ENCODE data around the gene BMERB1. TPM values are rescaled to one million over a fixed set of nuclear protein-coding genes. Genes with fewer than 3 reads are reported as not detected.
A peak's percentile ranks its signal among the peaks of the same experiment; 100 is the strongest.

BMERB1 gene
- total RNA-seq, 1 donor from 2014 or later = 16.1 TPM

DNA sequence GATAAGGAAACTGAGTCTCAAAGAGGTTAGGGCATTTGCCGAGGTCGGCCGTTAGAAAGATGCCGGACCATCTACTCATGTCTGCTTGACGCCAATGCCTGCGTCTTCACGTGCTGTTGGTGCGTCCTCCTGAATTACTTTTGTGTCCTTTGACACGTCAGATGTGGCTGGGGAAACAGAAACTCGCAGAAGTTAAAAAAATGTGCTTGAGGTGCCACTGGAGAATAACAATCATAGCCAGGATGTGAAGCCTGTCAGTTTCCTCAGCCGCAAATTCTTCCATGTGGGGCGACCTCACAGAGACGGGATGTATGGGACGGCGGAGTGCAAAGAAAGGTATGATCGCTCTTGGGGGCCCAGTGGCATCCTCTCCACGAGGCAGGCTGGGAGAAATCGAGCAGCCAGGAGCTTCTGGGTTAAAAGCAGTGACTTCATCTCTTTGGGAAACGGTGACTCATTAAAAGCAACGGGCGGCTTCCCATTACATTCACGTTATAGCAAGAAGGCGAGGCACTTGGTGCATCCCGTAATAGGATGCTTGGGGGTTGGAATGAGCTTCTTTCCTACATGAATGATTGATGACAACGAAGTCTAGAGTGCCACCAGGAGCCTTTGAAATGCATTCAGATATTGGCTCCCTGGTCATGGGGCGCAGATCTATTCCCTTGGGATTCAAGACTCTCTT is 67.8 kb downstream of the BMERB1 start:
- Histone ChIP-seq H3K4me3 (no peak overlapping the region), H3K27ac (no peak overlapping the region), H3K4me1 (peaks cover 5% of the 10 kb centered on the region), H3K27me3 (ENCODE audit: low read depth) (peaks cover 7% of the 10 kb centered on the region), H3K9me3 (no peaks in the 10 kb centered on the region), H3K36me3 (no peaks in the 10 kb centered on the region)
- intact Hi-C loops (cut with DNase I) = no loop called here
- DNase-seq = no peak
- no peak for ATAC-seq
- TF ChIP-seq, protein P1, sequence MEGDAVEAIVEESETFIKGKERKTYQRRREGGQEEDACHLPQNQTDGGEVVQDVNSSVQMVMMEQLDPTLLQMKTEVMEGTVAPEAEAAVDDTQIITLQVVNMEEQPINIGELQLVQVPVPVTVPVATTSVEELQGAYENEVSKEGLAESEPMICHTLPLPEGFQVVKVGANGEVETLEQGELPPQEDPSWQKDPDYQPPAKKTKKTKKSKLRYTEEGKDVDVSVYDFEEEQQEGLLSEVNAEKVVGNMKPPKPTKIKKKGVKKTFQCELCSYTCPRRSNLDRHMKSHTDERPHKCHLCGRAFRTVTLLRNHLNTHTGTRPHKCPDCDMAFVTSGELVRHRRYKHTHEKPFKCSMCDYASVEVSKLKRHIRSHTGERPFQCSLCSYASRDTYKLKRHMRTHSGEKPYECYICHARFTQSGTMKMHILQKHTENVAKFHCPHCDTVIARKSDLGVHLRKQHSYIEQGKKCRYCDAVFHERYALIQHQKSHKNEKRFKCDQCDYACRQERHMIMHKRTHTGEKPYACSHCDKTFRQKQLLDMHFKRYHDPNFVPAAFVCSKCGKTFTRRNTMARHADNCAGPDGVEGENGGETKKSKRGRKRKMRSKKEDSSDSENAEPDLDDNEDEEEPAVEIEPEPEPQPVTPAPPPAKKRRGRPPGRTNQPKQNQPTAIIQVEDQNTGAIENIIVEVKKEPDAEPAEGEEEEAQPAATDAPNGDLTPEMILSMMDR (IDR thresholded peaks at IDR 0.05) = no peak

DNA sequence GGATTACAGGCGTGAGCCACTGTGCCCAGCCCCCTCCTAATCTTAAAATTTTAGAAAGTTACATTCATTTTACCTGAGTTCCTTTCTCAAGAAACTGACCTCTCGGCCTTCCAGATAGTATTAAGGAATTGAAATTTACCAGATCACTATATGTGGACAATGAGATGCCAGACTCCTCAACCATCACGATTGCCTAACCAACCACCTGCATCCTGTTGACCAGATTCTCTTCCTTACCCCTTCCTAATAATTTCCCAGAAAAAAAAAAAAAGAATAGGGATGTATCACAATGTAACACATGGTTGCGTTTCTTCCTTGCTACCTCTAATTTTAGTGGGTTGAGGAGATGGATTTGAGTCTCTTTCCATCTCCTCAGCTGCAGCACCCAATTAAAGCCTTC is 72.1 kb downstream of the BMERB1 start:
- H3K4me3 ChIP-seq = no peak overlapping the region
- DNase-seq (no peak), ATAC-seq (no peak)
- H3K27ac ChIP-seq = no peak overlapping the region
- TF ChIP-seq, protein P1 (IDR thresholded peaks at IDR 0.05) = no peak
- intact Hi-C loops (cut with DNase I) = no loop called here
- H3K9me3 ChIP-seq = no peaks in the 10 kb centered on the region
- no peaks in the 10 kb centered on the region for H3K36me3 ChIP-seq
- peaks cover 7% of the 10 kb centered on the region for H3K27me3 ChIP-seq (ENCODE audit: low read depth)
- peaks cover 13% of the 10 kb centered on the region for H3K4me1 ChIP-seq

DNA sequence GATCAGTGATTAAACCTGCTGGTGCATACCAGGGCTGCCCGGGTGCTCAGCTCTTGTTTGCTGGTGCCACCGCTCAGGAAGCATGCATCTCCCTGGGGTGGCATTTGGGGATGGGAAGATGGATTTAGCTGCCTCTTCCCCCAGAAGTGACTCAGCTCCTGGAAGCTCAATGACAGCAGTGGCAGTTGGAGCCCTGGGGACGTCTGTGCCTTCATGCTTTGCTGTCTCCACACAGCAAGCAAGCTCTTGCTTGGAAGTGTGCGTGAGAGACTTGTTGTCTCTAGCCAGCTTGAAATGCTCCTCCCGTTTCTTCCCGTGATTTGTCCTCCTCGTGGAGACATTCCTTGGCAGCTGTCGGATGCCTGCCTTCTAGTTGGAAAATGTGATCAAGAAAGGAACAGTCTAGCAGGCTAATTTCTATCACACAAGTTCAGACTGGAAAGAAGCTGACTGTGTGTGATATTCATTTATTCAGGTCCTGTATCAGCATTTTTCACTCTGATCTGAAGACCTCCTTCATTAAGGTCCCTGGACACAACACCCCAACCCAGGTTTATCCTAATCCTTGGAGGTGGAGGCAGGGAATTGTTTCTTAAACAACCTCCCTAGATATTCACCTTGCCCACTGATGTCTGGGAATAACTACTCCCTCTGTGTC is 73.0 kb downstream of the BMERB1 start:
- peaks cover 1% of the 10 kb centered on the region for H3K27me3 ChIP-seq (ENCODE audit: low read depth)
- H3K9me3 ChIP-seq = no peaks in the 10 kb centered on the region
- no peak overlapping the region for H3K4me3 ChIP-seq
- TF ChIP-seq, protein P1 (IDR thresholded peaks at IDR 0.05) = no peak
- DNase-seq (no peak), ATAC-seq (no peak)
- peaks cover 13% of the 10 kb centered on the region for H3K4me1 ChIP-seq
- no peaks in the 10 kb centered on the region for H3K36me3 ChIP-seq
- intact Hi-C loops (cut with DNase I) = no loop called here
- peak overlapping the region; percentile 60 for H3K27ac ChIP-seq

GRCh38 chr16:15507959-15508627 is 73.7 kb downstream of the BMERB1 start:
- ATAC-seq = no peak
- H3K27ac ChIP-seq = no peak overlapping the region
- no peaks in the 10 kb centered on the region for H3K9me3 ChIP-seq
- no peak overlapping the region for H3K4me3 ChIP-seq
- intact Hi-C loops (cut with DNase I) = no loop called here
- H3K4me1 ChIP-seq = peaks cover 13% of the 10 kb centered on the region
- no peaks in the 10 kb centered on the region for H3K36me3 ChIP-seq
- TF ChIP-seq, protein P1 (IDR thresholded peaks at IDR 0.05) = no peak
- no peak for DNase-seq
- no peaks in the 10 kb centered on the region for H3K27me3 ChIP-seq (ENCODE audit: low read depth)

- peaks cover 13% of the 10 kb centered on the region for H3K4me1 ChIP-seq
- H3K4me3 ChIP-seq = no peak overlapping the region
- H3K36me3 ChIP-seq = no peaks in the 10 kb centered on the region
- ATAC-seq (no peak), DNase-seq (no peak)
- TF ChIP-seq, protein P1 (IDR thresholded peaks at IDR 0.05) = no peak
- H3K9me3 ChIP-seq = no peaks in the 10 kb centered on the region
- no peaks in the 10 kb centered on the region for H3K27me3 ChIP-seq (ENCODE audit: low read depth)
- intact Hi-C loops (cut with DNase I) = no loop called here
- no peak overlapping the region for H3K27ac ChIP-seq
Observed at GRCh38 chr16:15509051-15509592, 74.7 kb downstream of the BMERB1 start.

Data from lower lobe of right lung (tissue), 2 donors.